Neural progenitor cell (in vitro differentiated cells): ENCODE data around the gene VAPA.

Experiments
- EZH2 ChIP-seq: fragments of 200-600 bp; sonication (generic); IDR thresholded peaks from 2 replicates; pipeline ENCODE4 v1.6.1; 2017; ENCODE audit warnings: antibody characterized with exemption, mild to moderate bottlenecking, moderate library complexity
- TF ChIP-seq, protein P1 (sequence below): fragments of 200-600 bp; sonication (generic); IDR thresholded peaks from 2 replicates; pipeline ENCODE4 v1.5.1; 2017; ENCODE audit warnings: antibody characterized with exemption, mild to moderate bottlenecking

DNA sequence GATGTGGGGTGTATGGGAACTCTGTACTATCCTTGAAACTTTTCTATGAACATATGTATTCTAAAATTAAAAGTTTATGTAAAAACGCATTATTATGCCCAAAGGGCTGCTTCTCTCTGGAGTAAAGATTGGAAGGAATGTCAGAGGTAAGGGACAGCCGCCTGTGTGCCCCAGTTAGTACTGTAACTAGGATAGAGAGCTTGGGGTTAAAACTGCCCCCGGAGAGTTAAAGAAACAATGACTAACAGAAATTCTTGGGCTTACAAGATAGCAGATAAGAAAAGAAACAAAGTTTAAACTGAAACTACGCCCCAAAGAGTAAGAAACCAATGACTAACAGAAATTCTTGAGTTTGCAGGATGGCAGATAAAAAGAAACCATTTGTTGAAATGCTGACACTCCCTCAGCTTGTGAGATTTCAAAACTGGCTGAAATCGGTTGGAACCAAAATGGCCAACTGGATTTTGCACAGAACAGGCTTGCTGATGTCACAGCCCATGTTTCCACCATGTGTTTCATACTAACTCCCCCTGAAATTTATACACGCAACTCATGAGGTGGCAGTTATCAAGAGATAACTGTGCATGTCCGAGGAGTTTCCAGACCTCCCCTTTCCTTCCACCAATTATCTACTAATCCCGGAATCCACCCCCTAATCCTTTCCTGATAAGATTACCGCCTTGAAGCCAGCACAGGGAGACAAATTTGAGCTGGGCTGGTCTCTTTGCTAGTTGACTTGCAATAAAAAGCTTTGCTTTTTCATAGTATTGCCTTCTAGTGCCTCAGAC is 36.8 kb upstream of the VAPA start:
- TF ChIP-seq, protein P1, sequence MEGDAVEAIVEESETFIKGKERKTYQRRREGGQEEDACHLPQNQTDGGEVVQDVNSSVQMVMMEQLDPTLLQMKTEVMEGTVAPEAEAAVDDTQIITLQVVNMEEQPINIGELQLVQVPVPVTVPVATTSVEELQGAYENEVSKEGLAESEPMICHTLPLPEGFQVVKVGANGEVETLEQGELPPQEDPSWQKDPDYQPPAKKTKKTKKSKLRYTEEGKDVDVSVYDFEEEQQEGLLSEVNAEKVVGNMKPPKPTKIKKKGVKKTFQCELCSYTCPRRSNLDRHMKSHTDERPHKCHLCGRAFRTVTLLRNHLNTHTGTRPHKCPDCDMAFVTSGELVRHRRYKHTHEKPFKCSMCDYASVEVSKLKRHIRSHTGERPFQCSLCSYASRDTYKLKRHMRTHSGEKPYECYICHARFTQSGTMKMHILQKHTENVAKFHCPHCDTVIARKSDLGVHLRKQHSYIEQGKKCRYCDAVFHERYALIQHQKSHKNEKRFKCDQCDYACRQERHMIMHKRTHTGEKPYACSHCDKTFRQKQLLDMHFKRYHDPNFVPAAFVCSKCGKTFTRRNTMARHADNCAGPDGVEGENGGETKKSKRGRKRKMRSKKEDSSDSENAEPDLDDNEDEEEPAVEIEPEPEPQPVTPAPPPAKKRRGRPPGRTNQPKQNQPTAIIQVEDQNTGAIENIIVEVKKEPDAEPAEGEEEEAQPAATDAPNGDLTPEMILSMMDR, result no peak
- TF ChIP-seq EZH2, result no peak
